GM23248 (cell line): ENCODE data around the gene PMVK. TPM values are rescaled to one million over a fixed set of nuclear protein-coding genes. Genes with fewer than 3 reads are reported as not detected.
A peak's percentile ranks its signal among the peaks of the same experiment; 100 is the strongest.

Source experiments
- DNase-seq: peaks from one replicate; pipeline ENCODE4 v3.0.0-alpha.2; 2015
- H2AFZ ChIP-seq: fragments of 200-600 bp; sonication (generic); 2 replicates; pipeline ENCODE4 v1.6.1; 2016; ENCODE audit warnings: antibody characterized with exemption
- H3F3A ChIP-seq: fragments of 200-600 bp; sonication (generic); 2 replicates; pipeline ENCODE4 v1.6.1; 2016; ENCODE audit warnings: mild to moderate bottlenecking, antibody characterized with exemption, mixed run types; ENCODE audit not compliant: insufficient read depth
- H3K27ac ChIP-seq: fragments of 200-600 bp; sonication (generic); 2 replicates; pipeline ENCODE4 v1.5.1; 2016; ENCODE audit warnings: mild to moderate bottlenecking
- H3K27me3 ChIP-seq: fragments of 200-600 bp; sonication (generic); replicated peaks from 2 replicates; pipeline ENCODE4 v1.6.1; 2016; ENCODE audit warnings: mild to moderate bottlenecking; ENCODE audit not compliant: insufficient read depth
- H3K36me3 ChIP-seq: fragments of 200-600 bp; sonication (generic); 2 replicates; pipeline ENCODE4 v1.6.1; 2016; ENCODE audit warnings: low read depth, mild to moderate bottlenecking
- H3K4me1 ChIP-seq: fragments of 200-600 bp; sonication (generic); 2 replicates; pipeline ENCODE4 v1.6.1; 2016; ENCODE audit warnings: mild to moderate bottlenecking; ENCODE audit not compliant: insufficient read depth
- H3K4me2 ChIP-seq: fragments of 200-600 bp; sonication (generic); one replicate; pipeline ENCODE4 v1.6.1; 2016; ENCODE audit warnings: mild to moderate bottlenecking; ENCODE audit not compliant: unreplicated experiment
- H3K4me3 ChIP-seq: fragments of 200-600 bp; sonication (generic); 2 replicates; pipeline ENCODE4 v1.5.1; 2016; ENCODE audit warnings: mild to moderate bottlenecking
- H3K79me2 ChIP-seq: fragments of 200-600 bp; sonication (generic); 2 replicates; pipeline ENCODE4 v1.6.1; 2016; ENCODE audit warnings: mild to moderate bottlenecking; ENCODE audit not compliant: insufficient read depth
- H3K9ac ChIP-seq: fragments of 200-600 bp; sonication (generic); 2 replicates; pipeline ENCODE4 v1.6.1; 2016; ENCODE audit warnings: mild to moderate bottlenecking
- H3K9me2 ChIP-seq: fragments of 200-600 bp; sonication (generic); 2 replicates; pipeline ENCODE4 v1.6.1; 2016; ENCODE audit warnings: mixed run types, mild to moderate bottlenecking, moderate library complexity; ENCODE audit not compliant: insufficient read depth
- H3K9me3 ChIP-seq: fragments of 200-600 bp; sonication (generic); one replicate; pipeline ENCODE4 v1.6.1; 2017; ENCODE audit warnings: low read depth
- H4K20me1 ChIP-seq: fragments of 200-600 bp; sonication (generic); 2 replicates; pipeline ENCODE4 v1.6.0; 2016; ENCODE audit not compliant: insufficient read depth
- EZH2 ChIP-seq: fragments of 200-600 bp; sonication (generic); IDR thresholded peaks from 2 replicates; pipeline ENCODE4 v1.6.1; 2018; ENCODE audit warnings: antibody characterized with exemption, mild to moderate bottlenecking; ENCODE audit not compliant: insufficient read depth, poor library complexity, severe bottlenecking
- EZH2phosphoT487 ChIP-seq: fragments of 200-600 bp; sonication (generic); IDR thresholded peaks from 2 replicates; pipeline ENCODE4 v1.6.1; 2018; ENCODE audit warnings: antibody characterized with exemption, moderate library complexity, mild to moderate bottlenecking, low read depth; ENCODE audit not compliant: insufficient read depth
- WGBS, 2 experiments: methylation state at CpG; one replicate each; pipeline ENCODE4 v1.1.6; 2015 to 2017; ENCODE audit warnings: low lambda C conversion rate in 2 of 2, low coverage in 1 of 2; ENCODE audit errors: missing lambda C conversion rate in 2 of 2; 5-methylcytosine and 5-hydroxymethylcytosine counted together
- in situ Hi-C: fragments of 300-500 bp; cut with MboI; formaldehyde crosslinking; loops from 2 replicates; pipeline ENCODE4 v1.15.0; 2020
- polyA plus RNA-seq: library from polyadenylated mRNA; unstranded; fragments of >200 nt; fragmentation: Nextera tagmentation; extraction: Ambion mirVana; gene quantifications from 2 replicates; pipeline ENCODE4 v1.2.1, GENCODE V29; 2016
- total RNA-seq: library from RNA; depleted of rRNA; stranded (reverse); fragments of >200 nt; shearing (Covaris generic); gene quantifications from 2 replicates; pipeline ENCODE4 v1.2.3, GENCODE V29; 2014

Gene PMVK
- total and polyA plus RNA-seq, 2 experiments from 2014 or later = 6.4 to 36.6 TPM

GRCh38 chr1:154945962-154946850 lies 9.7 kb upstream of the PMVK start:
- no peak for DNase-seq
- H4K20me1 ChIP-seq = no peaks in the 10 kb centered on the region
- TF ChIP-seq EZH2 (no peak), EZH2phosphoT487 (no peak)
- no peaks in the 10 kb centered on the region for H3K27me3 ChIP-seq
- in situ Hi-C loops = no loop called here
- 84 to 85% methylated on average over 17 of the region's 17 CpGs for WGBS, 2 experiments
- no peak overlapping the region for H3K27ac ChIP-seq
- no peaks in the 10 kb centered on the region for H3K4me1 ChIP-seq
- no peaks in the 10 kb centered on the region for H3K9me3 ChIP-seq
- H3K9ac ChIP-seq = no peak overlapping the region
- no peak overlapping the region for H2AFZ ChIP-seq
- H3F3A ChIP-seq = no peaks in the 10 kb centered on the region
- H3K4me2 ChIP-seq = no peak overlapping the region
- no peaks in the 10 kb centered on the region for H3K9me2 ChIP-seq
- H3K4me3 ChIP-seq = no peak overlapping the region
- H3K36me3 ChIP-seq = no peaks in the 10 kb centered on the region
- no peaks in the 10 kb centered on the region for H3K79me2 ChIP-seq

DNA sequence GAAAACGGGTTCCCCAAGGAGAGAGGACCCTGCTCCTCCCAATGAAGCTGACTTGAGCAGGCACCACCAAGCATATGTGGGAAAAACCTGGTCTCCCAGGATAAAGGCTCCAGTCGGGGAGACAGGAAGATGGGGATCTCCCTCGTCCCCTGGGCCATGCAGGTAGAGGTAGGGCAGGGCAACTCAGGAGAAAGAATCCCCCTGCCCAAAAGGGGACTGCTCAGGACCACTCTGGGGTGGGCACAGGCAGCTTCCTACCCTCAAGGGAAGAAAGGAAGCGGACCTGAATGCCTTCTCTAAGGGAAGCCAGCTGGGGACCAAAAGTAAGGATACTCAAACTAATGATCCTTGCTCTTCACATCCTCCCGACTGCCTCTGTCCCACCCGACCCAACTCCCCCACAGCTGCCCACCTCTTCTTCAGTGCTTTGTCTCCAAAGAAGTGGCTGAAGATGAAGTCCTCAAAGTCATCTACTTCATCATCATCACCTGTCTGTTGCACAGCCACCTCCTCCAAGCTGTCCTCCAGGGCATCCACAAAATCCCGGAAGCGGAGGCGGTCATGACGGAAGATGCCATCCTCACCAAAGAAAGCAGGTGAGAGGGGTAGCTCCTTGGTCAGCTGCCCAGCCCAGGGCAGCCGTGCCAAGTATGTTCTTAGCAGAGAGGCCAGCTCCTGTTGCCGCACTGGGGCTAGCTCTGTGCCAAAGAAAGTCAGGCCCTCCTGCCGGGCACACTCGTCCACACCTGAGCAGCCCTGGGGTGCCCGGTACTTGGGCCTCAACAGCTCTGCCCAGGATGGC lies 8.8 kb upstream of the PMVK start:
- Histone ChIP-seq H3K4me3 (no peak overlapping the region), H3K27me3 (no peaks in the 10 kb centered on the region), H3K4me1 (no peaks in the 10 kb centered on the region), H3K9me3 (no peaks in the 10 kb centered on the region), H3K9me2 (no peaks in the 10 kb centered on the region), H3K4me2 (no peak overlapping the region), H2AFZ (no peak overlapping the region), H3F3A (no peaks in the 10 kb centered on the region), H4K20me1 (no peaks in the 10 kb centered on the region), H3K79me2 (no peaks in the 10 kb centered on the region), H3K9ac (no peak overlapping the region), H3K36me3 (no peaks in the 10 kb centered on the region), H3K27ac (no peak overlapping the region)
- in situ Hi-C loops = no loop called here
- 67 to 76% methylated on average over 14 to 15 of the region's 15 CpGs for WGBS, 2 experiments
- DNase-seq = no peak
- no peak for TF ChIP-seq EZH2phosphoT487
- no peak for TF ChIP-seq EZH2

GRCh38 chr1:154944401-154945159 lies 8.1 kb upstream of the PMVK start:
- no peak overlapping the region for H2AFZ ChIP-seq
- no peaks in the 10 kb centered on the region for H3K9me2 ChIP-seq
- H3K79me2 ChIP-seq = no peaks in the 10 kb centered on the region
- no peaks in the 10 kb centered on the region for H3K9me3 ChIP-seq
- no peaks in the 10 kb centered on the region for H4K20me1 ChIP-seq
- no peaks in the 10 kb centered on the region for H3K4me1 ChIP-seq
- no peak for DNase-seq
- in situ Hi-C loops = no loop called here
- 57% methylated on average over 9 of the region's 9 CpGs for WGBS, 2 experiments
- no peaks in the 10 kb centered on the region for H3K36me3 ChIP-seq
- no peak overlapping the region for H3K9ac ChIP-seq
- no peak overlapping the region for H3K4me3 ChIP-seq
- TF ChIP-seq EZH2phosphoT487 (no peak), EZH2 (no peak)
- H3K4me2 ChIP-seq = no peak overlapping the region
- no peaks in the 10 kb centered on the region for H3F3A ChIP-seq
- H3K27me3 ChIP-seq = no peaks in the 10 kb centered on the region
- no peak overlapping the region for H3K27ac ChIP-seq

DNA sequence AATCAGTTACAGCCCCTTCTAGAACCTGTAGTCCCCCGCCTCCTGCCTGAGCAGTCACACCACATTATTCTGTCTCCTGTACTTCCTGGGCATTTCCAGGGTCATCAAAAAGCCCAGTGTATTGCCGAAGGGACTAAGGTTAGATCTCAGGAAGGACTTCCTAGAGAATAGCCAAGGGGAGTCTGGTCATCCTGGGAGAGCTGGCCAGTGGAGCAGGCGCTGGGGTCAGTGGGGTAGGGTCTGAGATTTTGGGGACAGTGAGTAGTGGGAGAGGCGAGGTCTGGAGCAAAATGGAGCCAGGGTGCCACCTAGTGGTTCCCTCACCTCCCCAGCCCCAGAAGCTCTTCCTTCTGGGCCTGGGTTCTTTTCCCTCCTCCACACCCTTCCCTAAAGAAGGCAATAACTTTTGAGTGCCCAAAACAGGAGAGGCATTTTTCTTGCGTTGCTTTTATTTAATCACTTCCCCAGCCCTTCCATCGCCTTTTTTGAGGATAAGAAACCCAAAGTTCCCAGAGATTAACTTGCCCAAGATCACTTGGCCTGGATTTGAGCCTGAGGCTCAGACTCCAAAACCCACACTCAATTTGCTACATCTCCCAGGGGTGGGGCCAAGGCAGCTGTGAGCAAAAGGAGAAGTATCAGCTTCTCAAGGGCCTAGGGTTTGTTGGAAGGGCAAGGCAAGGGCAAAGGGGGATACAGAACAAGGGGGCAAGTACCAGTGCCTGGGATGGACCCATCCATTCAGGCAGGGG lies 7.3 kb upstream of the PMVK start:
- WGBS, 2 experiments = 27 to 30% methylated on average over 6 of the region's 6 CpGs
- H3K4me2 ChIP-seq = no peak overlapping the region
- no peak overlapping the region for H2AFZ ChIP-seq
- H3K27me3 ChIP-seq = no peaks in the 10 kb centered on the region
- no peak overlapping the region for H3K27ac ChIP-seq
- no peaks in the 10 kb centered on the region for H3K79me2 ChIP-seq
- no peak overlapping the region for H3K4me3 ChIP-seq
- no peaks in the 10 kb centered on the region for H3K9me2 ChIP-seq
- no peaks in the 10 kb centered on the region for H3K9me3 ChIP-seq
- H3K4me1 ChIP-seq = no peaks in the 10 kb centered on the region
- H3F3A ChIP-seq = no peaks in the 10 kb centered on the region; the same call in 1 of the 2 replicates
- DNase-seq = peak; percentile 48
- in situ Hi-C loops = no loop called here
- TF ChIP-seq EZH2phosphoT487 = no peak
- TF ChIP-seq EZH2 = no peak
- no peak overlapping the region for H3K9ac ChIP-seq
- no peaks in the 10 kb centered on the region for H4K20me1 ChIP-seq
- no peaks in the 10 kb centered on the region for H3K36me3 ChIP-seq
